ENCODE results near the gene AGFG1. TPM values are rescaled to one million over a fixed set of nuclear protein-coding genes. Genes with fewer than 3 reads are reported as not detected.

Gene AGFG1
- total RNA-seq, 1 experiment from 2014 or later = 126 TPM

DNA sequence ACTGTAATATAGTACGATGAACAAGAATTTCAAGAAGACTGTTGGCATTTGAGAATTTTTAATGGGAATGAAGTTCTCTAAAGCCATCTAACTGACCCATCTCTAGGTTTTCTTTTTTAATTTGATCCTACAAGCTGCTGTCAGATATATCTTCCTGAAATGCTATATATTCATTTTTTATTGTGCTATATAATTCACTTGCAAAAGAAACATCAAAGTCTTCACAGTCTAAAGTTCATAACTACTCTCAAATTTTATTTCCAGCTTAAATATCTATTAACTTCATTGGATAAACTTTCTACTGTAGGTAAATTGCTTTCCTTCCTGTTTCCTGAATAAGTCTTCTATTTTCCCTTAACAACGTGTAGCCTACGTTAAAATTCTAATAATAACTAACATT, 130.4 kb downstream of the AGFG1 start:
- Mint-ChIP-seq H3K4me1 (ENCODE audit: low read depth, unreplicated experiment) (peaks cover 8% of the 10 kb centered on the region), H3K36me3 (ENCODE audit: insufficient read depth, unreplicated experiment) (no peaks in the 10 kb centered on the region), H3K4me3 (ENCODE audit: low read depth, unreplicated experiment) (no peak overlapping the region), H3K9me3 (ENCODE audit: low read depth, unreplicated experiment) (no peaks in the 10 kb centered on the region), H3K27ac (ENCODE audit: unreplicated experiment) (no peak overlapping the region), H3K27me3 (ENCODE audit: unreplicated experiment) (no peaks in the 10 kb centered on the region)
- no peak for DNase-seq
- CTCF ChIA-PET = no interaction called here
- BruUV-seq (replicated peaks) = no TSS peak
- TF ChIP-seq, protein P1, sequence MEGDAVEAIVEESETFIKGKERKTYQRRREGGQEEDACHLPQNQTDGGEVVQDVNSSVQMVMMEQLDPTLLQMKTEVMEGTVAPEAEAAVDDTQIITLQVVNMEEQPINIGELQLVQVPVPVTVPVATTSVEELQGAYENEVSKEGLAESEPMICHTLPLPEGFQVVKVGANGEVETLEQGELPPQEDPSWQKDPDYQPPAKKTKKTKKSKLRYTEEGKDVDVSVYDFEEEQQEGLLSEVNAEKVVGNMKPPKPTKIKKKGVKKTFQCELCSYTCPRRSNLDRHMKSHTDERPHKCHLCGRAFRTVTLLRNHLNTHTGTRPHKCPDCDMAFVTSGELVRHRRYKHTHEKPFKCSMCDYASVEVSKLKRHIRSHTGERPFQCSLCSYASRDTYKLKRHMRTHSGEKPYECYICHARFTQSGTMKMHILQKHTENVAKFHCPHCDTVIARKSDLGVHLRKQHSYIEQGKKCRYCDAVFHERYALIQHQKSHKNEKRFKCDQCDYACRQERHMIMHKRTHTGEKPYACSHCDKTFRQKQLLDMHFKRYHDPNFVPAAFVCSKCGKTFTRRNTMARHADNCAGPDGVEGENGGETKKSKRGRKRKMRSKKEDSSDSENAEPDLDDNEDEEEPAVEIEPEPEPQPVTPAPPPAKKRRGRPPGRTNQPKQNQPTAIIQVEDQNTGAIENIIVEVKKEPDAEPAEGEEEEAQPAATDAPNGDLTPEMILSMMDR (IDR thresholded peaks at IDR 0.05; ENCODE audit: unreplicated experiment) = no peak
- intact Hi-C loops (cut with micrococcal nuclease; ENCODE audit: unreplicated experiment) = no loop called here

DNA sequence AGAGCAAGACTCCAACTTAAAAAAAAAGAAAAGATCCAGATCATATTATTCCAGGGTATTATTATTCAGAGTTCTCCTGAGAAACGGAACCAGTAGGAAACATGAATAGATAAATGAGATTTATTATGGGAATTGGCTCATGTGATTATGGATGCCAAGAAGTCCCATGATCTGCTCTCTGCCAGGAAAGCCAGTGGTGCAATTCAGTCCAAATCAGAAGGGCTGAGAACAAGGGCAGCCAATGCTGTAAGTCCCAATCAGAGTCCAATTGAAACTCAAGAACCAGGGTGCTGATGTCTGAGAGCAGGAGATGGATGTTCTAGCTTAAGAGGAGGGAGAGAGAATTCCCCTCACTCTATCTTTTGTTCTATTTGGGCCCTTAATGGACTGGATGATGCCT, 134.5 kb downstream of the AGFG1 start:
- DNase-seq = no peak
- H3K4me3 Mint-ChIP-seq (ENCODE audit: low read depth, unreplicated experiment) = no peak overlapping the region
- BruUV-seq (replicated peaks) = no TSS peak
- intact Hi-C loops (cut with micrococcal nuclease; ENCODE audit: unreplicated experiment) = no loop called here
- H3K4me1 Mint-ChIP-seq (ENCODE audit: low read depth, unreplicated experiment) = no peaks in the 10 kb centered on the region
- H3K27ac Mint-ChIP-seq (ENCODE audit: unreplicated experiment) = no peak overlapping the region
- no peaks in the 10 kb centered on the region for H3K36me3 Mint-ChIP-seq (ENCODE audit: insufficient read depth, unreplicated experiment)
- no peaks in the 10 kb centered on the region for H3K9me3 Mint-ChIP-seq (ENCODE audit: low read depth, unreplicated experiment)
- H3K27me3 Mint-ChIP-seq (ENCODE audit: unreplicated experiment) = no peaks in the 10 kb centered on the region
- TF ChIP-seq, protein P1 (IDR thresholded peaks at IDR 0.05; ENCODE audit: unreplicated experiment) = no peak
- CTCF ChIA-PET = interaction anchor here (0.6 kb wide), 1 partner anchor 14 kb away, joined by 3 read pairs; no protein-coding TSS in a partner anchor

DNA sequence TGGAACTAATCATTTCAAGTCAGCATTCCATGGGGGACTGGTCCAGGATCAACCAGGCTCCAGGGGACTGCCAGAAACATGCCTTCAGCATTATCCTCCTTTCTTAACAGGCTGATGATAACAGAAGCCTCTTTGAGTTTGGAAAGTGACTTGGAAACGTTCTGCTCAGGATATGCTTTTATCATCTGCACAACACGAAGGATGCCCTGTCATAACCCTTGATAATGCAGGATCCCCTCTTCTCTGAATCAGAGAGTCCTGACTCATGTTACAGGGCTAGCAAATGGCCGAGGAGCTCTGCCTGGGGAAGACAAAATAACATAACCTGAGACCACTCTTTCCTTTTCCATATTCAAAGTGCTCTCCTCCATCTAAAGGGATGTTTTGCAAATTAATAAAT, 136.0 kb downstream of the AGFG1 start:
- Mint-ChIP-seq H3K27me3 (ENCODE audit: unreplicated experiment) (no peaks in the 10 kb centered on the region), H3K4me3 (ENCODE audit: low read depth, unreplicated experiment) (no peak overlapping the region), H3K36me3 (ENCODE audit: insufficient read depth, unreplicated experiment) (no peaks in the 10 kb centered on the region), H3K9me3 (ENCODE audit: low read depth, unreplicated experiment) (no peaks in the 10 kb centered on the region), H3K4me1 (ENCODE audit: low read depth, unreplicated experiment) (peaks cover 5% of the 10 kb centered on the region), H3K27ac (ENCODE audit: unreplicated experiment) (no peak overlapping the region)
- CTCF ChIA-PET = interaction anchor here (0.6 kb wide), 1 partner anchor 43 kb away, joined by 5 read pairs; no protein-coding TSS in a partner anchor
- no peak for DNase-seq
- intact Hi-C loops (cut with micrococcal nuclease; ENCODE audit: unreplicated experiment) = no loop called here
- no TSS peak for BruUV-seq (replicated peaks)
- TF ChIP-seq, protein P1 (IDR thresholded peaks at IDR 0.05; ENCODE audit: unreplicated experiment) = no peak

DNA sequence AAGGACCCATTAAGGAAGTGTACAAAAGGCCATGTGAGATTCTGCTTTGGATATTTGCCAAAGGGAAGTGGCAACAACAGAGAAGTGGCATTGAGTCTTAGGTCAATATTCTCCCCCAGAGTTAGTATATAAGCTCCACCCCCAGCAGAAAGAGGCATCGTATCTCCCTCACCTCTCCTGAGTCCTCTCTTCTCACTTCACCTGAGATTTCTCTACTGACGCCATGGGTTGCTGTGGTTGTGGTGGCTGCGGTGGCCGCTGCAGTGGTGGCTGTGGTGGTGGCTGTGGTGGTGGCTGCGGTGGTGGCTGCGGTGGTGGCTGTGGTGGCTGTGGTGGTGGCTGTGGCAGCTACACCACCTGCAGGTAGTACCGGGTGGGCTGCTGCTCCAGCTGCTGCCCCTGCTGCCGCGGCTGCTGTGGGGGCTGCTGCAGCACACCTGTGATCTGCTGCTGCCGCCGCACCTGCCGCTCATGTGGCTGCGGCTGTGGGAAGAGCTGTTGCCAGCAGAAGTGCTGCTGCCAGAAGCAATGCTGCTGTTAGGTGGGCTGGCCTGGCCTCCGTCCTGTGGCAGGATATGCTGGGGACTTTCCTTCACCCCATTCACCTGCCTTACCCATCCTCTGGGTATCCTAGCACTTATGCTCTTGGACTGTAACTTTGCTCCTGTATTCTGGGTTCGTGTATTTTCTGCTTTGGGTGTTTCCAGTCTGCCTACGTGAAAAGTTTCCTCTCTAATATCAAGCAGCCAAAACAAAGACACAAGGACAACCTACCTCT, 136.8 kb downstream of the AGFG1 start:
- intact Hi-C loops (cut with micrococcal nuclease; ENCODE audit: unreplicated experiment) = no loop called here
- Mint-ChIP-seq H3K4me1 (ENCODE audit: low read depth, unreplicated experiment) (peaks cover 13% of the 10 kb centered on the region), H3K9me3 (ENCODE audit: low read depth, unreplicated experiment) (no peaks in the 10 kb centered on the region), H3K36me3 (ENCODE audit: insufficient read depth, unreplicated experiment) (no peaks in the 10 kb centered on the region), H3K4me3 (ENCODE audit: low read depth, unreplicated experiment) (no peak overlapping the region), H3K27me3 (ENCODE audit: unreplicated experiment) (no peaks in the 10 kb centered on the region), H3K27ac (ENCODE audit: unreplicated experiment) (no peak overlapping the region)
- DNase-seq = no peak
- no TSS peak for BruUV-seq (replicated peaks)
- CTCF ChIA-PET = no interaction called here
- TF ChIP-seq, protein P1 (IDR thresholded peaks at IDR 0.05; ENCODE audit: unreplicated experiment) = no peak

All from Calu3 (cell line).